ENCODE data around the gene MTHFSD. TPM values are rescaled to one million over a fixed set of nuclear protein-coding genes. Genes with fewer than 3 reads are reported as not detected.

MTHFSD gene
- total RNA-seq, 1 experiment from 2014 or later: 11.7 TPM

DNA sequence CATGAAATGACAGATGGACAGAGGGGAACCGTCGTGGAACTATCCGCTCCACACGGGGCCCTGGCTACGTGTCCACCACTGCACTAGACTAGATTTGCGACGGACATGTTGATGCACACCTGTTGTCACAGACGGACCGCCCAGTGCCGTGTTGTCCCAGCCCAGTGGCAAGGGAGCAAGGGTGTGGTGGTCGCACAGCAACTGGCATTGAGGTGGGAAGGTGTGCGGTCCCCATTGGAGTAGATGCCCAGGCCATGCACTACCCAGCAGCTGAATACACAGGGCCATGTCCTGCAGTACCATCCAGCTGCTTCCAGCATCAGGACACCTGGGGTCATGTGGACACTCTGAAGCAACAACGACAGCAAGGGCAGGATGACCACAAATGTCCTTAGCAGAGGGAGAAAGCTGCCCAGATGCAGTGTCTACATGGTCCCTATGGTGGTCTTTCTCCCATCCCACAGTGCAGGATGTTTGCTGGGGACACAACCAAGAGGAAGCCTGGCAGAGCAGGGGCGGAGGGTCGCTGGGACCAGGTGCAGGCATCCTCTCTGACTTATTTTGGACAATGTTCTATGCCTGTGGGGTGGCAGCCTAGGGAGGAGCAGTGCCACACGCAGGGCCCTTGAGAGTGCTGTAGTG is 35.9 kb downstream of the MTHFSD start:
- Histone ChIP-seq H3K27me3 (replicated peaks) (no peaks in the 10 kb centered on the region), H3K4me3 (no peak overlapping the region), H3K27ac (peak overlapping the region; percentile 33; the same call in 1 of the 2 replicates), H3K36me3 (peaks cover 58% of the 10 kb centered on the region), H3K9me3 (replicated peaks) (no peaks in the 10 kb centered on the region), H3K4me1 (replicated peaks) (peaks cover 45% of the 10 kb centered on the region)
- peak in 1 of 2 experiments; percentile 47 for DNase-seq (ENCODE audit: low read depth in 1 of 2, low spot score in 2 of 2)

GRCh38 chr16:86517652-86518258 is 37.3 kb downstream of the MTHFSD start:
- H3K27ac ChIP-seq: peak overlapping the region; percentile 79
- H3K4me3 ChIP-seq: peak overlapping the region; percentile 68
- peaks cover 45% of the 10 kb centered on the region for H3K4me1 ChIP-seq (replicated peaks)
- DNase-seq (ENCODE audit: low read depth in 1 of 2, low spot score in 2 of 2): peak; percentile 84 to 91
- H3K9me3 ChIP-seq (replicated peaks): no peaks in the 10 kb centered on the region
- peaks cover 72% of the 10 kb centered on the region for H3K36me3 ChIP-seq
- H3K27me3 ChIP-seq (replicated peaks): no peaks in the 10 kb centered on the region

DNA sequence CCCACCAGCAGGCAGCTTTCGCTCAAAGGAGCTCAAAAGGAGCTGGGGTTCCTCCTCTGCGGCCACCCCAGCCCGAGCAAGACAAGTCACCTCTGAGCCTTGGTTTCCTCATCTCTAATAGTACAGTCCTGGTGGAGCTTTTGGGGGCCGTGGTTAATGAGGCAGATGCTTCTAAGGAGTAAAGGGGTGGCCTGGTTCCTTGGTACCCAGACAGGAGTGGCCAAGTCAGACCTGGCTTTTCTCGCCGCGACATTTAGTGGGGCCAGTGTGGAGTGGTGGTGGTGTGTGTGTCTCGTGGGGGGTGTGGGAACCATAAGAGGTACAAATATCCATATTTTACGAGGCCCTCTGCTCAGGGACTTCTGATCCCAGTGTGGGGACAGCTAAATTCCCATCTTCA is 38.0 kb downstream of the MTHFSD start:
- peak overlapping the region; percentile 68 for H3K4me3 ChIP-seq
- peaks cover 79% of the 10 kb centered on the region for H3K36me3 ChIP-seq
- H3K9me3 ChIP-seq (replicated peaks): no peaks in the 10 kb centered on the region
- peak overlapping the region; percentile 79 for H3K27ac ChIP-seq
- peaks cover 45% of the 10 kb centered on the region for H3K4me1 ChIP-seq (replicated peaks)
- H3K27me3 ChIP-seq (replicated peaks): no peaks in the 10 kb centered on the region
- DNase-seq (ENCODE audit: low read depth in 1 of 2, low spot score in 2 of 2): no peak

- peaks cover 84% of the 10 kb centered on the region for H3K36me3 ChIP-seq
- peak overlapping the region; percentile 79 for H3K27ac ChIP-seq
- no peak for DNase-seq (ENCODE audit: low read depth in 1 of 2, low spot score in 2 of 2)
- no peaks in the 10 kb centered on the region for H3K27me3 ChIP-seq (replicated peaks)
- peak overlapping the region; percentile 68 for H3K4me3 ChIP-seq
- peaks cover 45% of the 10 kb centered on the region for H3K4me1 ChIP-seq (replicated peaks)
- H3K9me3 ChIP-seq (replicated peaks): no peaks in the 10 kb centered on the region
Observed at GRCh38 chr16:86516623-86517003, 38.4 kb downstream of the MTHFSD start.

DNA sequence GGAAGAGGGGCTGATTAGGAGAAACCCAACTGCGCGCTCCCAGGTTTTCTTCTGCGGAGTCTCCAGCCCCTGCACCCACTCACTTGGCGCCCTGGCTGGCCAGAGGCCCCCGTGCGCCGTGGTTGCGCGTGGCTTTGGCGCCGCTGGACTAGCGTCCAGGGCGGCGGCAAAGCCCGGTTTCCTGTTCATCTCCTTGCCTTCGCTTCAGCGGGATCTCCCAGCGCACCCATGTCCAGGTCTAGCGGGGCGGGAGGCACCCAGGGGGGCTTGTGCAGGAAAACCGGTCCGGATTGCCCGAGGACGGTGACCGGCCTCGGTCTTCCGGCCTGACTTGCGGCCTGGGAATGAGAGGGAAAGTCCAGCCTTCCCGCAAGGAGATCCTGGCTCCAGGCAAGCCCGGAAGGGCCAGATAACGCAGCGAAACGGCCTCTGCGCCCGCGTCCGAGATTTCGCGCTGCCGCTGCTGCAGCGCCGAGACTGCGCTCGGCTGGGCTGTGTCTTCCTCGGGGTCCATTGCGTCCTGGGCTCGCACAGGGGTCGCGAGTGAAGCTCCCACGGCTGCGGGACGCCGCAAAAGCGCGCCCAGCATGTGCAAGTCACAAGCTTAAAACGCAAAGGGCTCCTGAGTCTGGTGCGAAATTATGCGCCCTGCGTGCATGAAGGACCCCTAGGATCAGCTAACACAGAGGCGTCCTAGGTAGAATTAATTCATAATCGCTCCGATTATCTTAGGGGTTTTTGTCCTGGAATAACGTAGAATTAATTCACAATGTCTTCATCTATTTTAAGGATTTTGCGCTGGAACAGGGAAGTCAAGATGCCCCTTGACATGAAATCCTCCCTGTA is 39.0 kb downstream of the MTHFSD start:
- H3K4me3 ChIP-seq: peak overlapping the region; percentile 68
- peak overlapping the region; percentile 79 for H3K27ac ChIP-seq
- no peaks in the 10 kb centered on the region for H3K27me3 ChIP-seq (replicated peaks)
- peaks cover 45% of the 10 kb centered on the region for H3K4me1 ChIP-seq (replicated peaks)
- no peaks in the 10 kb centered on the region for H3K9me3 ChIP-seq (replicated peaks)
- DNase-seq (ENCODE audit: low read depth in 1 of 2, low spot score in 2 of 2): peak in 1 of 2 experiments; percentile 81
- peaks cover 90% of the 10 kb centered on the region for H3K36me3 ChIP-seq

DNA sequence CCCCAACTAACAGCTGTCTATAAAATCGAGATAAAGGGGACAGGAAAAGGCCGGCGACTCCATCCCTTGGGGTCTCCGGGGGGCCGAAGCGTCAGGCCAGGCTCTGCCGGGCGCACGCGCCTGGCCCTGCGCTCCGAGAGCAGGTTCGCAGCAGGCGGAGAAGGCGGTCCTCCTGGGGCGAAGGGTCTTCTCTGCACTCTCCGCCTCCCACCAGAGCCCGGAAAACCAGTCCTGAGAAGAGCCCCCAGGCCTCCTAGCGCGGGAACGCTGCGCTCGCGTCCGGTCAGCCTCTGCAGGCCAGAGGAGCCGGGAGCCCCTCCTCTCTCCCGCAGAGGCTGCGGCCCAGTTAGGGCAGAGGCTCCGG is 39.6 kb downstream of the MTHFSD start:
- Histone ChIP-seq H3K27ac (peak overlapping the region; percentile 79), H3K9me3 (replicated peaks) (no peaks in the 10 kb centered on the region), H3K36me3 (peaks cover 96% of the 10 kb centered on the region), H3K4me3 (peak overlapping the region; percentile 68), H3K4me1 (replicated peaks) (peaks cover 41% of the 10 kb centered on the region), H3K27me3 (replicated peaks) (no peaks in the 10 kb centered on the region)
- peak in 1 of 2 experiments; percentile 77 for DNase-seq (ENCODE audit: low read depth in 1 of 2, low spot score in 2 of 2)

- H3K36me3 ChIP-seq: peaks cover 94% of the 10 kb centered on the region
- peak in 1 of 2 experiments; percentile 70 for DNase-seq (ENCODE audit: low read depth in 1 of 2, low spot score in 2 of 2)
- peak overlapping the region; percentile 79 for H3K27ac ChIP-seq
- no peaks in the 10 kb centered on the region for H3K9me3 ChIP-seq (replicated peaks)
- H3K4me1 ChIP-seq (replicated peaks): peaks cover 34% of the 10 kb centered on the region
- H3K4me3 ChIP-seq: peak overlapping the region; percentile 68
- H3K27me3 ChIP-seq (replicated peaks): no peaks in the 10 kb centered on the region
Observed at GRCh38 chr16:86514481-86515376, 40.3 kb downstream of the MTHFSD start.

- no peaks in the 10 kb centered on the region for H3K27me3 ChIP-seq (replicated peaks)
- peak overlapping the region; percentile 68 for H3K4me3 ChIP-seq
- H3K27ac ChIP-seq: peak overlapping the region; percentile 79
- H3K9me3 ChIP-seq (replicated peaks): no peaks in the 10 kb centered on the region
- peaks cover 83% of the 10 kb centered on the region for H3K36me3 ChIP-seq
- DNase-seq (ENCODE audit: low read depth in 1 of 2, low spot score in 2 of 2): no peak
- peaks cover 31% of the 10 kb centered on the region for H3K4me1 ChIP-seq (replicated peaks)
Observed at GRCh38 chr16:86513471-86514277, 41.4 kb downstream of the MTHFSD start.

DNA sequence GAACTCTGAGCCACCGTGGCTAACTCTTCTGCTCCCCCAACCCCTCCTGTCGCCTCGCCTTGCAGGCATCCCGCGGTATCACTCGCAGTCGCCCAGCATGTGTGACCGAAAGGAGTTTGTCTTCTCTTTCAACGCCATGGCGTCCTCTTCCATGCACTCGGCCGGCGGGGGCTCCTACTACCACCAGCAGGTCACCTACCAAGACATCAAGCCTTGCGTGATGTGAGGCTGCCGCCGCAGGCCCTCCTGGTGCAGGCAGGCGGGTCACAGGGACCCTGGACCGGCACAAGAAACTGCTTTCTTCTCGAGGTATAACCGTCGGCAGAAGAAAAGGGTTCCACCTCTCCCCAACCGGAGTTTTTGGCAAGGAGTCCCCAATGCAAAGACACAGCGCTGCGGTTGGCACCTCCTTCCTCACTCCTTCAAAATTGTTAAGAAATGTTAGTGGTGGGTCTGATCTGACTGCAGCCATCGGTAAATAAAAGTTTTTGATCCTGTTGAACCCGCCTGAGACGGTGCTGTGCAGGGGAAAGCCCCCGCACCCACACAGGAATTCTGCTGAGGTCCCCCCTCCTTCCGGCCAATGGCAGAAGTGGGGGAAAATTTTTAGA is 42.1 kb downstream of the MTHFSD start:
- H3K36me3 ChIP-seq: peaks cover 82% of the 10 kb centered on the region
- peaks cover 32% of the 10 kb centered on the region for H3K4me1 ChIP-seq (replicated peaks)
- DNase-seq (ENCODE audit: low read depth in 1 of 2, low spot score in 2 of 2): peak in 1 of 2 experiments; percentile 85
- H3K9me3 ChIP-seq (replicated peaks): no peaks in the 10 kb centered on the region
- H3K27me3 ChIP-seq (replicated peaks): no peaks in the 10 kb centered on the region
- peak overlapping the region; percentile 68 for H3K4me3 ChIP-seq
- peak overlapping the region; percentile 79 for H3K27ac ChIP-seq

GRCh38 chr16:86512301-86512859 is 42.7 kb downstream of the MTHFSD start:
- Histone ChIP-seq H3K9me3 (replicated peaks) (no peaks in the 10 kb centered on the region), H3K4me1 (replicated peaks) (peaks cover 32% of the 10 kb centered on the region), H3K27ac (peak overlapping the region; percentile 79), H3K4me3 (peak overlapping the region; percentile 68), H3K36me3 (peaks cover 82% of the 10 kb centered on the region), H3K27me3 (replicated peaks) (no peaks in the 10 kb centered on the region)
- peak in 1 of 2 experiments; percentile 85 for DNase-seq (ENCODE audit: low read depth in 1 of 2, low spot score in 2 of 2)

- Histone ChIP-seq H3K36me3 (peaks cover 82% of the 10 kb centered on the region), H3K4me3 (peak overlapping the region; percentile 68), H3K9me3 (replicated peaks) (no peaks in the 10 kb centered on the region), H3K27ac (peak overlapping the region; percentile 79), H3K4me1 (replicated peaks) (peaks cover 32% of the 10 kb centered on the region), H3K27me3 (replicated peaks) (no peaks in the 10 kb centered on the region)
- DNase-seq (ENCODE audit: low read depth in 1 of 2, low spot score in 2 of 2): peak in 1 of 2 experiments; percentile 76
Observed at GRCh38 chr16:86511317-86512161, 43.5 kb downstream of the MTHFSD start.
